ENCODE results near the gene LHPP.

LHPP gene

DNA sequence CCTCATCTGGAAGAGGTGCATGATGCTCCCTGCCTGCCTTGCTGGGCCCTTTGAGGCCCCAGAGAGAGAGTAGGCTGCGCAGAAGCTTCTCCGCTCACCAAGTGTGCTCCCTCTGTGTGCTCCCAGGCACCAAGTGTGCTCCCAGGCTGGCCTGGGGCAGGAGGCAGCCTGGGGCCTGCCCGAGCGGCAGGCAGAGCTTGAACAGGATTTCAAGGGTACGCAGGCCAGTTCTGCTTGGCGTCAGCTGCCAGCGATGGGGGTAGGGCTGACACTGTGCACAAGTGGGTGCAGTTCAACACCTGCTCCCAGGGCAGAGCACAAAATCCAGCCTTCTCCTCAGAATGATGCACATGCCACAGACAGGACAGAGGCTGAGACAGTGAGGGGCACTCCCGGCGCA, 162.8 kb downstream of the LHPP start:
- DNase-seq (ENCODE audit: insufficient read length, low spot score) (no peak), FAIRE-seq (no peak)
- TF ChIP-seq CTCF (IDR thresholded peaks at IDR 0.05; ENCODE audit: insufficient read depth, missing control alignments), result no peak

DNA sequence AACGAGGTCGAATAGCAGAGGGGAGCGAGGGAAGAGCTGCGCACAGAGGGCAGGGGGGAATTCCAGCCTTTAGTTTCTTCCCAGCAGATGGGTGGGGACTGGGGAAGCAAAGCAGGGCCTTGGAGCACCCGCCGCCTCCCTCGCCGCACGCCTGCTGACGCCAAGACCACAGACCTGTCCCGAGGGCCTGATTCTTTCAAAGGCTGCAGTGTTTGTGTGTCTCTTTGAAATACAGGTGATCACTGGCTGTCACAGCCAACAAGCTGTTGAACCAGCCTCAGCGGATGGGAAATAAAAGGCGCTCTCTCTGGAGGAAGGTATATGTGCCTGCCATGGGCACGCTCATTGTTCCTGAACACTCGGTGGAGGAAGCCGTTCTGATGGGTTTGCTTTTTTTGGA, 163.3 kb downstream of the LHPP start:
- DNase-seq (ENCODE audit: insufficient read length, low spot score), result no peak
- no peak for FAIRE-seq
- TF ChIP-seq CTCF (IDR thresholded peaks at IDR 0.05; ENCODE audit: insufficient read depth, missing control alignments), result no peak

- FAIRE-seq (no peak), DNase-seq (ENCODE audit: insufficient read length, low spot score) (no peak)
- no peak for TF ChIP-seq CTCF (IDR thresholded peaks at IDR 0.05; ENCODE audit: insufficient read depth, missing control alignments)
Measured at GRCh38 chr10:124625831-124626238, 164.2 kb downstream of the LHPP start.

DNA sequence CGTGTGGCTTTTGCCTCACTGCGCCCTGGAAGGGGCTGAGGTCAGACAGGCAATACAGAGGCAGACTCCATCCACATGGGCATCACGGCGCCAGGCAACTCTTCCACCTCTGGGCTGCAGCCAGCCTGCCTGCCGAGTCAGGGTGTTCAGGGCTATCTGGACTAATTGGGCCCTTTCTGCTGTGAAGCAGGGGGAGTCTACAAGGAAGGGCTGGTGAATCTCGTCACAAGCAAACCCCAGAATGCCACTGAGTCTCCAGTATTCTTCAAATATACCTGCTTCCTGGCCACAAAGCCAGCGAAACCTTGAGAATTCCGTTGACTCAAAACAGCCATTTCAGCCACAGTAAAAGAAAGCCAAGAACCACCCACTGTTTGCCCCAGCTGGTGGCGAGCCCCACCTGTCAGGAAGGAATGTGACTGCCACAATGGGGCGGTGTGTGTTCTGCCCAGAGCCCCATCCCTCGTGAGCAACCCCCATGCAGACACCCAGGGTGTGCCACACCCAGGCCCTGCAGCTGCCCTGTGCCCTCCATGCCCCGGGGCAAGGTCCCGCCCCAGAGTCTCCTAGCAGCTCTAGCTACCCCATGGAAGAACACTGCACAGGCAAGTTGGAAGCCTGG, 165.2 kb downstream of the LHPP start:
- no peak for FAIRE-seq
- no peak for TF ChIP-seq CTCF (IDR thresholded peaks at IDR 0.05; ENCODE audit: insufficient read depth, missing control alignments)
- no peak for DNase-seq (ENCODE audit: insufficient read length, low spot score)

- DNase-seq (ENCODE audit: insufficient read length, low spot score) (no peak), FAIRE-seq (no peak)
- no peak for TF ChIP-seq CTCF (IDR thresholded peaks at IDR 0.05; ENCODE audit: insufficient read depth, missing control alignments)
Measured at GRCh38 chr10:124627866-124628675, 166.4 kb downstream of the LHPP start.

DNA sequence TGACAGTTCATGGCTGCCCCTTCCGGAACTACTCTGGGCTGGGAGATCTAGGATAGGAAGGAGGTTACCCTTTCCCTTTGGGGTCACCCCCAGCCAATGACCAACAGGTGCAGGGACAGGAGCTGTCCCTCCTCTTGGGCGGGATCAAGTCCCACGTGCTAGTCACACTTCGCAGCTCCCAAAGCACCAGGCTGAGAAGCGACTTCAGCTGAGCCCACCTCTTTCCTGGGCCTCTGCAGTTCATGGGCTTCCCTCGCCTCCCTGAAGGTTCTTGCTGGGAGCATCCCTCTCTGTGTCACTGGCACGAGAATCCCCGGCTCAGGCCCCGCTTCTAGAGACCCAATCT, 167.0 kb downstream of the LHPP start:
- TF ChIP-seq CTCF (IDR thresholded peaks at IDR 0.05; ENCODE audit: insufficient read depth, missing control alignments), result no peak
- no peak for FAIRE-seq
- no peak for DNase-seq (ENCODE audit: insufficient read length, low spot score)

DNA sequence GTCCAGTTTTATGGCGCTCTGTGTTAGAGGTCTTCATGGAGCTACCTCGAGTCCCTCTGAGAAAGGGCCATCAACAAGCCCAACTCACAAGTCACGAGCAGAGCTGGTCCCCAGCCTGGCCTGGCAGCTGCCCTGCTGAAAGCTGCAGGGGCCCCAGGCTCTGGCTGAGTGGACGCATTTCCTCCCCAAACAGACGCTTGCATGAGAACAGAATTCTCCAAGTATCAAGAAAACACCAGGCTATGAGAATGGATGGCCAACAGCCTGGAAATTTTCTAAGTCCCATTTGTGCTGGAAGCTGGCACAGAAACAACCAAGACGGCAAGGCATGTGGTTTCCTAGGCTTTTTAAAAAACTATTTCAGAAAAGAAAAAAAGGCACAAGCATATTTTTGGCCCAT, 167.8 kb downstream of the LHPP start:
- TF ChIP-seq CTCF (IDR thresholded peaks at IDR 0.05; ENCODE audit: insufficient read depth, missing control alignments), result no peak
- no peak for FAIRE-seq

More for the DNA sequence above, 167.8 kb downstream of the LHPP start:
- no peak for DNase-seq (ENCODE audit: insufficient read length, low spot score)

Data from D721Med (cell line).